GM13977 (cell line): ENCODE results near the gene PI16.

Source experiments
- DNase-seq: peaks from one replicate; pipeline ENCODE4 v3.0.0; 2012; ENCODE audit warnings: low spot score
- in situ Hi-C: fragments of 300-500 bp; cut with MboI; formaldehyde crosslinking; loops from one replicate; pipeline ENCODE4 v1.12.0; 2022; ENCODE audit warnings: low sequenced_read_pairs, low pct_unique_long_range_greater_than_20kb, mixed read lengths, inconsistent platforms; ENCODE audit not compliant: unreplicated experiment
- TF ChIP-seq, protein P1 (sequence below): IDR thresholded peaks from 2 replicates; pipeline ENCODE4 v1.5.1; 2012; ENCODE audit warnings: mild to moderate bottlenecking, control low read depth; ENCODE audit not compliant: insufficient read depth; ENCODE audit errors: extremely low read depth, missing control alignments

PI16 gene

DNA sequence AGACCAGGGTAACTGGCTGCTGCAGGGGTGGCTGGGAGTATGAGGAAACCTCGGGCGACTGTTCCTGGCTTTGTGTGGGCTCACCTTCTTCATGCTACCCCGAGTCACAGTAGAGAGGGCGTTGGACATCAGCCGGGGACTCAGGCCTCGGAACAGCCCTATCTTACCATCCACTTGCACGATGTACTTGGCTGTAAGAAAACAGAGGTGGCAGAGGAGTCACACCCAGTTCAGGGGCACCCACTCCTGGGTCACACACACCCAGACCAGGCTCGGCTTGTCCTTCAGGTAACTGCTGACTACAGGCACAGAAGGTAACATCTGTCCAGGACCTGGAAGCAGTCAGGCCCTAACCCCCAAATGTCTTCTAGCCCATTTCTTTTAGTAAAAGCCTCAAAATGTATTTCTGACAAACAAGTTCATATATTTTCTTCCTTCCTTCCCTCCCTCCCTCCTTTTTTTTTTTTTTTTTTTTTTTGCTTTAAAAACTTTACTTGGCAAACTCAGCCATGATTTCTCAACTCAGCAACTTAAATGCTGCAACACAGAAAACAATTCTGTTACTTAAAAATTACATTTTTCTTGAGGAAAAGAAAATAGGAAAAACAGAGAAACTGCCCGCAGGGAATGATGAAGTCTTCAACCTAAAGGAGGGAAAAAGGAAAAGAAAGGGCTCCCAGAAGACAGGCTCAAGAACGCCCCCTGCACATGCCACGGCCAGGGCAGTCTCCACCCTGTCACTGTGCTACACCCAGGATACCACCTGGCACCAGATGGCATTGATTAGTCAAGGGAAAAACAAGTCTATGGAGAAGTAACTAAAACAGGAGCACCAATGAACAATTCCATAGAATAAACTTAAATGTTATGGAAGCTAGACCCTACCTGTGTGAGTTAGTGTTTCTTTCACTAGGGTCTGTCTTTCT lies 24.1 kb downstream of the PI16 start:
- no peak for DNase-seq
- TF ChIP-seq, protein P1, sequence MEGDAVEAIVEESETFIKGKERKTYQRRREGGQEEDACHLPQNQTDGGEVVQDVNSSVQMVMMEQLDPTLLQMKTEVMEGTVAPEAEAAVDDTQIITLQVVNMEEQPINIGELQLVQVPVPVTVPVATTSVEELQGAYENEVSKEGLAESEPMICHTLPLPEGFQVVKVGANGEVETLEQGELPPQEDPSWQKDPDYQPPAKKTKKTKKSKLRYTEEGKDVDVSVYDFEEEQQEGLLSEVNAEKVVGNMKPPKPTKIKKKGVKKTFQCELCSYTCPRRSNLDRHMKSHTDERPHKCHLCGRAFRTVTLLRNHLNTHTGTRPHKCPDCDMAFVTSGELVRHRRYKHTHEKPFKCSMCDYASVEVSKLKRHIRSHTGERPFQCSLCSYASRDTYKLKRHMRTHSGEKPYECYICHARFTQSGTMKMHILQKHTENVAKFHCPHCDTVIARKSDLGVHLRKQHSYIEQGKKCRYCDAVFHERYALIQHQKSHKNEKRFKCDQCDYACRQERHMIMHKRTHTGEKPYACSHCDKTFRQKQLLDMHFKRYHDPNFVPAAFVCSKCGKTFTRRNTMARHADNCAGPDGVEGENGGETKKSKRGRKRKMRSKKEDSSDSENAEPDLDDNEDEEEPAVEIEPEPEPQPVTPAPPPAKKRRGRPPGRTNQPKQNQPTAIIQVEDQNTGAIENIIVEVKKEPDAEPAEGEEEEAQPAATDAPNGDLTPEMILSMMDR = no peak
- in situ Hi-C loops = no loop called here

DNA sequence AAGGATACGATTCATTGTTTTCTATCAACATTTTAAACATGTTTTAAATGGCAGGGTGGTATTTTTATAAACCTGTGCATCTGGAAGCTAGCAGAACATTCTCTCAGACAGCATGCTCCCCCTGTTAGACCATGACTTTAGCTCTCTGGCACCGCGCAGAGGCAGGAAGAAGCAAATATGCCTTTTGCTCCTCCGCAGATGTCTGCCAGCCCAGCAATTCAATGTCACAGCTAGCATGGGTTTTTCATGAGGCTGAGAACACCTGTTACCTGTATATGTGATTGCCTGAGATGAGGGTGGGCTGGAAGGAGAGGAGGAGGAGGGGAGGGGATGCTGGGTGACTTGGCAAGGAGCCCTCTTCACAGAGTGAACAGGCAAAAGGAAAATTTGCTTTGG lies 24.8 kb downstream of the PI16 start:
- DNase-seq = peak; percentile 59
- TF ChIP-seq, protein P1 = peak; percentile 51
- in situ Hi-C loops = no loop called here

- in situ Hi-C loops = no loop called here
- TF ChIP-seq, protein P1 = no peak
- no peak for DNase-seq
Observed at GRCh38 chr6:36980129-36980528, 25.6 kb downstream of the PI16 start.

DNA sequence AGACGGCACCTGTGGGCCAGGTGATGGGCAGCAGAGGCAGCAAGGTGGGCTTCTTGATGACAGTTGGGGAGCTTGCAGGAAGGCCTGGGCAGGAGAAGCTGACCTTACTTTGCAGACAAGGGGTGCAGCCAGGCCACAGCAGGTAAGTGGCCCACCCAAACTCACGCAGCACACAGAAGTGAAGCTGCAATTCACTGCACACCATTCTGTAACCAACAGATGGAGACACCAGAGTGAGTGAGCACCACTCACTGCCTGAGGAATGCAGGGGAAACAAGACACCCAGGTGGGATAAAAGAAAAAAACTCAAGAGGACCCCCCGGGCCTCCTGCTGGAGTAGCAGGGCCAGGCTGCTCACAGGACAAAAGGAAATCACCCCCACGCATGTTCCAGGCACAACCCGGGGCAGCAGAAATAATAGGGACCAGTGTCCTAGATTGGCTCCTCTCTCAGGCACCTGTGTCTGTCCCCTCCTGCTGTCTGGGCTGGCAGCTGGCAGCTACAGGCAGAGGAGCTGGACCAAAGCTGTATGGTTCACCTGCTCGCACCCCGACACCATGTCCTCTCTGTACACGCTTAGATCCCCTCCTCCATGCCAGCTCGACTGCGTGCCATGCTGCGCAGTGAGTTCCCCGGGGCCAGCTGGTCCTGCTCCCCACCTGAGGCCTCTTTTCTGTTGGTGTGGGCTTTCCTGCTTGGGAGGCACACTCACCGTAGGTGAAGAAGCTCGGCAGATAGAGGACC lies 26.5 kb downstream of the PI16 start:
- no peak for DNase-seq
- in situ Hi-C loops = no loop called here
- TF ChIP-seq, protein P1 = peak; percentile 14

DNA sequence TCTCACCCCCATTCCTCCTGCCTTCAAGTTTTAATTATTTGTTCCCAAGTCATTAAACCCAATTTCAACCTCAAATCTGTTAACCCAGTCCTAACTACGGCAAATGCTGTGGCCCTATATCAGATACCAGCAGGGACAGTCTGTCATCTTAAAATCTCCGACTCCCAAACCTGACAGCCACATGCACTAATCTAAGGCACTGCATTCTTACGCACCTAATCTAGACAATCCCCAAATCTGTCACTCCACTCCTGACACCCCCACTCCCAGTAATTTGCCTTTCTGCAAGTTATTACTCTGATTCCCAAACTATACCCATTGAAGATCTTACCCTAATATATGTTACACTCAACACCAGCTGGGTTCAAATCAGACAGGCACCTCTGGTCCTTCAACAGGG lies 29.0 kb downstream of the PI16 start:
- no peak for DNase-seq
- in situ Hi-C loops = no loop called here
- TF ChIP-seq, protein P1 = no peak

DNA sequence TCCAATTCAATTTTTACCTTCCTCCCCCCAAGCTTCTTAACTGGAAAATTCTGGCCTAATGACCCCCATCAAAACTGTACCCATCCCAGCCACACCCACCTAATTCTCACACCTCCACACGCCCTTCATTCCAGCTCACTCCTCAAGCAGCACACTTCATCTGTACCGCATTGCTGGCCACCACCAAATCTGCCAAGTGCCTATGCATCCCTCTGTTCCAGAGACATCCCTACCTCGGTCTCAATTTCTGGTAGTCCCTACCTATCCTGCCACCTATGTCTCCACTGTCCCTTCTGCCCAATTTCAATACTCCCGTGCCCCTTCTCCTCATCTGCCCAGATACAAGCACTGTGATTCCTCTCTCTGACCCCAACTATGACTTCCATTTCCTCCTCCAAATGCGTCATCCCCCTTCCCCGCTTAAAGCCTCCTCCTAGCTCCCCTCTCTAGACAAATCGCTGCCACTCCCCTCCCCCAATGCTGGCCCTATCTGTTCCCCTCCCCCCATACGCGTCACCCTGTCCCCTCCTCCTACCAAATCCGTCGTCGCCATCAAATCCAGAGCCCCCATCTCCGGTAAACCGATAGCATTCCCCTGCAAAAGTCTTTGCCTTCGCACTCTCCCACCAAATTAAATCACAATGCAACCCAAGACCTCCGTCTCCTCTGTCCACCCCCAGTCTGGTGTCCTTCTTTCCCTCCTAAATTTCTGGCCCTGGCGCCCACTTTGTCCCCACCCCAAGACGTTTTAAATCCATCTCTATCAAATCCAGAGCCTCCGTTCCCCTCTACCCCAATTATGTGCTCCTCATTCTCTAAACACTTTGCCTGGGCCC lies 30.3 kb downstream of the PI16 start:
- in situ Hi-C loops = no loop called here
- TF ChIP-seq, protein P1 = no peak
- peak; percentile 51 for DNase-seq
